GM19193 (cell line): Measurements from ENCODE around the gene AKAP13.

Source experiments
- POLR2A ChIP-seq: IDR thresholded peaks from 4 replicates; pipeline ENCODE4 v1.6.1; 2011; ENCODE audit not compliant: insufficient read depth, insufficient read length; ENCODE audit errors: extremely low read depth

AKAP13 gene

GRCh38 chr15:85517086-85517485 is 136.7 kb downstream of the AKAP13 start:
- no peak for TF ChIP-seq POLR2A

GRCh38 chr15:85518979-85519761 is 138.8 kb downstream of the AKAP13 start:
- no peak for TF ChIP-seq POLR2A

- no peak for TF ChIP-seq POLR2A
Observed at GRCh38 chr15:85520650-85521049, 140.2 kb downstream of the AKAP13 start.

- no peak for TF ChIP-seq POLR2A
Observed at GRCh38 chr15:85523530-85523929, 143.1 kb downstream of the AKAP13 start.

GRCh38 chr15:85525755-85526154 is 145.4 kb downstream of the AKAP13 start:
- no peak for TF ChIP-seq POLR2A

- no peak for TF ChIP-seq POLR2A
Observed at GRCh38 chr15:85527895-85528294, 147.5 kb downstream of the AKAP13 start.

- no peak for TF ChIP-seq POLR2A
Observed at GRCh38 chr15:85530079-85530478, 149.7 kb downstream of the AKAP13 start.

- TF ChIP-seq POLR2A: no peak
Observed at GRCh38 chr15:85531083-85531482, 150.7 kb downstream of the AKAP13 start.

GRCh38 chr15:85532689-85533088 is 152.3 kb downstream of the AKAP13 start:
- TF ChIP-seq POLR2A: no peak

- TF ChIP-seq POLR2A: no peak
Observed at GRCh38 chr15:85534031-85534430, 153.6 kb downstream of the AKAP13 start.

GRCh38 chr15:85536341-85536740 is 155.9 kb downstream of the AKAP13 start:
- no peak for TF ChIP-seq POLR2A

GRCh38 chr15:85539491-85539890 is 159.1 kb downstream of the AKAP13 start:
- no peak for TF ChIP-seq POLR2A

GRCh38 chr15:85540085-85540797 is 159.8 kb downstream of the AKAP13 start:
- TF ChIP-seq POLR2A: no peak

GRCh38 chr15:85541744-85542143 is 161.3 kb downstream of the AKAP13 start:
- TF ChIP-seq POLR2A: no peak

GRCh38 chr15:85542488-85542887 is 162.1 kb downstream of the AKAP13 start:
- TF ChIP-seq POLR2A: no peak

- no peak for TF ChIP-seq POLR2A
Observed at GRCh38 chr15:85542895-85543331, 162.5 kb downstream of the AKAP13 start.

- no peak for TF ChIP-seq POLR2A
Observed at GRCh38 chr15:85543741-85544155, 163.3 kb downstream of the AKAP13 start.

GRCh38 chr15:85545185-85545584 is 164.8 kb downstream of the AKAP13 start:
- TF ChIP-seq POLR2A: no peak
